H54 (cell line): ENCODE measurements around the gene ZFYVE9.

ENCODE experiments used
- DNase-seq: peaks from one replicate; pipeline ENCODE4 v3.0.0; 2011; ENCODE audit warnings: low spot score, mixed read lengths; ENCODE audit not compliant: insufficient read length
- FAIRE-seq: peaks from 3 replicates; lab custom pipeline; 2011; peaks lifted over from hg19 to GRCh38; lab: Jason Lieb, UNC
- POLR2A ChIP-seq: IDR thresholded peaks from 2 replicates; pipeline ENCODE4 v1.6.1; 2011; ENCODE audit warnings: low read depth, mild to moderate bottlenecking, low read length

ZFYVE9 gene

DNA sequence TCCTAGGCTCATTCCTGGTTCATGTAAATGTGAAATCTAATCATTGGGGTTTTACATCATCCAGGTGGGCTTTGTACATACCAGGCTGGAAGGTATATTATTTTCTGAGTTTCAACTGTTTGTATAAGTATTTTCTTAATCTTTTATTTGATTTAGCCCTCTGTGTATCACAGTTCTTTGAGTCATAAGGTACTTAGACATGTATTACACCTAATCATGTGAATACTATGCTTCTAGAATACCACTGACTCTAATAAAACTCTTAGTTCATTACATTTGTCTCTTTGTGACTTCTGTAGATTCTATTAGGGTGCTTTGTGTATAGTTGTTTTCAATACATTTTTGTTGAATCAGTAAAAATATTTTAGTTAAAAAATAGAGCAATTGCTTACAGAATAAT, 92.8 kb downstream of the ZFYVE9 start:
- TF ChIP-seq POLR2A, result no peak
- DNase-seq (no peak), FAIRE-seq (no peak)

DNA sequence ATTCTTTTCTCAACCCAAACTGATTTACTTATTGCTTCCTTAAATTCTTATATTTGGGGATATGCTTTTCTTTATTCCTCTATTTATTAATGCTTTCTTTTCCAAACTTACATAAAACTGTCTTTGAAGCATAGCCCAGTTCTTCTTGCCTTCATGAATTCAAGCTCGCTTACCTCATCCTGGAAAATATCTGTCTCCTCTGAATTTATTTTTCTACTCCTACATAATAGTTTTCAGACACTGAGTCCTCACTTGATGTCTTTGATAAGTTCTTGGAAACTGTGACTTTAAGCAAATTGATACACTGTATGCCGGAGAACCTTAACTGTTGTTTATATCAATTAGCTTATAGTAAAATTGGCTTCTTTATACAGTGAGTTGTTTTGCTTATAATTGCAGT, 93.8 kb downstream of the ZFYVE9 start:
- FAIRE-seq, result no peak
- DNase-seq, result no peak
- no peak for TF ChIP-seq POLR2A

DNA sequence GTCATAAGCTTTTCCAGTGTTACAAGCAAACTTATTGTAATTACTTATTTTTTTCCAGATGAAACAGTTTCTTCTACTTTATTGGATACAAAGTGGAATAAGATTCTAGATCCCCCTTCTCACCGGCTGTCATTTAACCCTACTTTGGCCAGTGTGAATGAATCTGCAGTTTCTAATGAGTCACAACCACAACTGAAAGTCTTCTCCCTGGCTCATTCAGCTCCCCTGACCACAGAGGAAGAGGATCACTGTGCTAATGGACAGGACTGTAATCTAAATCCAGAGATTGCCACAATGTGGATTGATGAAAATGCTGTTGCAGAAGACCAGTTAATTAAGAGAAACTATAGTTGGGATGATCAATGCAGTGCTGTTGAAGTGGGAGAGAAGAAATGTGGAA, 95.5 kb downstream of the ZFYVE9 start:
- peak; percentile 20 for DNase-seq
- FAIRE-seq, result peak; percentile 95
- no peak for TF ChIP-seq POLR2A

DNA sequence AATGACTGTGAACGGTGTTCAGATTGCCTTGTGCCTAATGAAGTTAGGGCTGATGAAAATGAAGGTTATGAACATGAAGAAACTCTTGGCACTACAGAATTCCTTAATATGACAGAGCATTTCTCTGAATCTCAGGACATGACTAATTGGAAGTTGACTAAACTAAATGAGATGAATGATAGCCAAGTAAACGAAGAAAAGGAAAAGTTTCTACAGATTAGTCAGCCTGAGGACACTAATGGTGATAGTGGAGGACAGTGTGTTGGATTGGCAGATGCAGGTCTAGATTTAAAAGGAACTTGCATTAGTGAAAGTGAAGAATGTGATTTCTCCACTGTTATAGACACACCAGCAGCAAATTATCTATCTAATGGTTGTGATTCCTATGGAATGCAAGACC, 96.6 kb downstream of the ZFYVE9 start:
- DNase-seq (no peak), FAIRE-seq (peak; percentile 91)
- TF ChIP-seq POLR2A, result no peak

DNA sequence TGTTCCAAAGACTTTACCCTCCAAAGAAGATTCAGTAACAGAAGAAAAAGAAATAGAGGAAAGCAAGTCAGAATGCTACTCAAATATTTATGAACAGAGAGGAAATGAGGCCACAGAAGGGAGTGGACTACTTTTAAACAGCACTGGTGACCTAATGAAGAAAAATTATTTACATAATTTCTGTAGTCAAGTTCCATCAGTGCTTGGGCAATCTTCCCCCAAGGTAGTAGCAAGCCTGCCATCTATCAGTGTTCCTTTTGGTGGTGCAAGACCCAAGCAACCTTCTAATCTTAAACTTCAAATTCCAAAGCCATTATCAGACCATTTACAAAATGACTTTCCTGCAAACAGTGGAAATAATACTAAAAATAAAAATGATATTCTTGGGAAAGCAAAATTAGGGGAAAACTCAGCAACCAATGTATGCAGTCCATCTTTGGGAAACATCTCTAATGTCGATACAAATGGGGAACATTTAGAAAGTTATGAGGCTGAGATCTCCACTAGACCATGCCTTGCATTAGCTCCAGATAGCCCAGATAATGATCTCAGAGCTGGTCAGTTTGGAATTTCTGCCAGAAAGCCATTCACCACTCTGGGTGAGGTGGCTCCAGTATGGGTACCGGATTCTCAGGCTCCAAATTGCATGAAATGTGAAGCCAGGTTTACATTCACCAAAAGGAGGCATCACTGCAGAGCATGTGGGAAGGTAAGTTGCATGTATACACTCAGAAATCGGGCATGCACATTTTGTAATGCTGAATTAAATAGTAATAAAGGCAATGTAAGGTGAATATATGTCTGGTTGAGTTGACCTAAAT, 97.2 kb downstream of the ZFYVE9 start:
- no peak for TF ChIP-seq POLR2A
- no peak for DNase-seq

DNA sequence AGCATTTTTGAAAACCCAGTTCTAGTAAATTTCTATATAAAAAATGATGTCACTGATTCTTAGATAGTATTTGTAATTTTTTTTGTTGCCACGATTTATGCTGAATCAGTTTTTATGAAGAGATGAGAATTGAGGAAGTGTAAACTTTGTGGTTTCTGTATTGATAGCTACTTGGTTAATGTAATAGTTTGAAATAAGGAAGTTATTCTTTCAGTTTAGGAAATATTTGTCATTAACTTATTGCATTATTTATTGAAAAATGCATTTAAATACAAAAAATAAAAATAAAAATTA, 97.8 kb downstream of the ZFYVE9 start:
- FAIRE-seq (no peak), DNase-seq (no peak)
- no peak for TF ChIP-seq POLR2A

More for the DNA sequence above, 97.2 kb downstream of the ZFYVE9 start:
- FAIRE-seq, result peak; percentile 65

DNA sequence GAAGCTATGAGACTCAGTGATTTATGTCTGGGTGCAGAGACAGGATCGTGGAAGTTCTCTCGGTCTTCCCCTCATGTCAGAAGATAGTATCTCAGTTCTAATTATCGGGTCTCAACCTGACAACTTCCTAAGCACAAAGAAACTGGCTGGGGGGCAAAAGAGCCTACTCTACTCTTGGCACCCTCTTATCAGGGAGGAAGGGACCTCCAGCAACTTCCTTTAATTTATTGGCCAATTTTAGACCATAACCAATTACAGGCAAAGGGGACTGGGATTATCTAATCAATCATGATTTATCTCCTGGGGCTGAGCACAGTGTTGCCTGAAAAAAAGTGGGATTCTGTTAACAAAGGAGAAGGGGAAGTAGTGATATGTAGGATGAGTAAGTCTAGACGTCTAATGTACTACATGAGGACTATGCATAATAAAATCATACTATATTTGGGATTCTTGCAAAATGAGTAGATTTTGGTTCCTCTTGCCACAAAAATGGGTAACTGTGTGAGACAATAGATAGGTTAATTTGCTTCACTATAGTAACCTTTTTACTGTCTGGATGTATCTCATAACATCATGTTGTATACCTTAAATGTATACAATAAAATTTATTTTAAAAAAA, 98.8 kb downstream of the ZFYVE9 start:
- no peak for TF ChIP-seq POLR2A
- DNase-seq (no peak), FAIRE-seq (peak; percentile 6)

DNA sequence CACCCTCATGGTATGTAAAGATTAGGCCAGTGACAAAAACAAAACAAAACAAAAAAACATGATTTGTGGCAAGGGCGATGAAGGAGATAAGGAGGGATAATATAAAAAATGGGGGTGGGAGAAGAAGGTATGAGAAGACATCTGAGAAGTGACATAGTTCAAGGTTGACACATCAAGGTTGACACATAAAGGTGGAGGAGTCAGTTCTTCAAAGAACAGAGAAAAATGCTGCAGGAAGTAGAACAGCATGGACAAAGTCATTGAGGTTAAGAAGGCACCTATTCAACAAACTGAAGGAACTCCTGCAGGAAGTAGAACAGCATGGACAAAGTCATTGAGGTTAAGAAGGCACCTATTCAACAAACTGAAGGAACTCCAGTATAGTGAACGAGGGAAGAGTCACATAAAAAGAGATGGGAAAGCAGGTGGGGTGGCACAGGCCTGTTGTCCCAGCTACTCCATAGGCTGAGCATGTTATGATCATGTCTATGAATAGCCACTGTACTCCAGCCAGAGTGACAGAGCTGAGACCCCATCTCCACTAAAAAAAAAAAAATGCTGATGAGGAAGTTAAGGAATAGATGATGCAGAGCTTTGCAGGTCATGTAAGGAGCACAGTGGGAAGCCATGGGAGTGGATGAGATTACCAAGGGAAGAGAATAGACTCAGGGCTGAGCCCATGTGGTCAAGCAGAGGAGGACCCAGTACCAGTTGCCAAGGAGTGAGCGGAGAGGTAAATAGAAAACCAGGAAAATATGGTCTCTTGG, 101.5 kb downstream of the ZFYVE9 start:
- DNase-seq (no peak), FAIRE-seq (peak; percentile 60)
- TF ChIP-seq POLR2A, result no peak

DNA sequence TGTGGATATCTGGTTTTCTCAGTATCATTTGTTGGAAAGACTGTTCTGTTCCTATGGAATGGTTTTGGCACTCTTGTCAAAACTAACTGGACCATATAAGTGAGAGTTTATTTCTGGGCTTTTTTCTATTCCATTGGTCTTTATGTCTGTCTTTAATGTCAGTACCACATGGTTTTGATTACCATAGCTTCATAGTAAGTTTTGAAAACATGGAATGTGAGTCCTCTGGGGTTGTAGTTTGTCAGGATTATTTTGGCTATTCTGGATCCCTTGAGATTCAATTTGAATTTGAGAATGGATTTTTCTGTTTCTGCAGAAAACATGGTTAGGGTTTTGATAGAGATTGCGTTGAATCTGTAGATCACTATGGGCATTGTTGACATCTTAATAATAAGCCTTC, 107.9 kb downstream of the ZFYVE9 start:
- FAIRE-seq, result no peak
- no peak for TF ChIP-seq POLR2A
- no peak for DNase-seq

DNA sequence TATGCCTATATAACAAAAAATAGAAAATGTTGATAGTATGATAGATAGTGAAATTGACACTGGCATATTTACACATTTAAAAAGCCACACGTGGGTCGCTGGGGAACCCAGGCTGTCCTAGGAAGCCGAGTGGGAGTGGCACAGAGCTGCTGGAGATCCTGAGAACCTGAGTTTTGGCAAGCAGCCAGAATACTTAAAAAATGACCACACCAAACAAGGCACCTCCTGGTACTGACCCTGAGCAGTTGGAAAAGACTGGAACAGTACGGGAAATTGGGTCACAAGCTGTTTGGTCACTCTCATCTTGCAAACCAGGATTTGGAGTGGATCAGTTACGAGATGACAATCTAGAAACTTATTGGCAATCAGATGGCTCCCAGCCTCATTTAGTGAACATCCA, 111.5 kb downstream of the ZFYVE9 start:
- DNase-seq (no peak), FAIRE-seq (peak; percentile 61)
- TF ChIP-seq POLR2A, result no peak

DNA sequence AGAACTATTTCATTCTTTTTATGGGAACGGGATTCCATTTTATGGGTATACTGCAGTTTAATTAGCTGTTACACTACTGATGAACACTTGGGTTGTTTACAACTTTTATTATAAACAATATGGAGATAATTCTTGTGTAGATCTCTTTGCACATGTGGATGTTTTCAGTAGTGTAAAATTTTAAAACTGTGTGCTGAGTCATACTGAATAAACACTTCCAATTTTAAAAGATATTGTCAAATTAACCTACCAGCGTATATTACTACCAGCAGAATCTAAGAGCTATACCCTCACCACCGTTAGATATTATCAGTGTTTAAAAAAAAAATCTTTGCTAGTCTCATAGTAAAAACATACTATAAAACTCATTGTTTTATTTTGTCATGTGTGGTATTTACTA, 118.0 kb downstream of the ZFYVE9 start:
- DNase-seq, result no peak
- no peak for FAIRE-seq
- TF ChIP-seq POLR2A, result no peak

DNA sequence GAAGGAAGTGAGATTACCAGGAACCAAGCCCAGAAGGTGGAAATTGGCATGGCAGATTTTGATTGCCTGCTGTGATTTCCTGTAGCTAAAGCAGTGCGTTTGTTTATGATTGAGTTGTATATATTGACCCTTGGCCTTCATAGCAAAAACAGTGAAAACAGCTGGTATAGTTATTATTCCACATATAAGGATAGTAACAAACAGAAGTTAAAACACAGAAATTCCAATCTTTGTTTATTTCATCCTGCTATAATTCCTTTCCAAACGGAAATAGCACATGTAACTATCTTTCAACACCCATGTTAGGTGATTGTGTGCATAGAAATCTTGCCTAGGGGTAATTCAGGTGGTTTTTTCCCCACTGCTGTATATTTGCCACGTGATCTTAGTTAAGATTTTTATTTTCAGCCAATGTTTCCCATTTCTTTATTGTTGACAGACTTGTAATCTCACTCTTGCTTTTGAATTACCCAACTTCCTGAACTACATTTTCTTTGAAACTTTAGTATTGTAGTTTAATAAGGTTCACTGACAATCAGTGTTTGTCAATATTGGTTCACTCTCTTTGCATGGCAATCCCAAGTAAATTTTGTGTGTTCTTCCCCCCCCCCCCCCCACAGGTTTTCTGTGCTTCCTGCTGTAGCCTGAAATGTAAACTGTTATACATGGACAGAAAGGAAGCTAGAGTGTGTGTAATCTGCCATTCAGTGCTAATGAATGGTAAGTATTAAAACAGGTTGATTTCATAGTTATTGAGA, 121.4 kb downstream of the ZFYVE9 start:
- no peak for DNase-seq
- TF ChIP-seq POLR2A, result no peak
- no peak for FAIRE-seq

DNA sequence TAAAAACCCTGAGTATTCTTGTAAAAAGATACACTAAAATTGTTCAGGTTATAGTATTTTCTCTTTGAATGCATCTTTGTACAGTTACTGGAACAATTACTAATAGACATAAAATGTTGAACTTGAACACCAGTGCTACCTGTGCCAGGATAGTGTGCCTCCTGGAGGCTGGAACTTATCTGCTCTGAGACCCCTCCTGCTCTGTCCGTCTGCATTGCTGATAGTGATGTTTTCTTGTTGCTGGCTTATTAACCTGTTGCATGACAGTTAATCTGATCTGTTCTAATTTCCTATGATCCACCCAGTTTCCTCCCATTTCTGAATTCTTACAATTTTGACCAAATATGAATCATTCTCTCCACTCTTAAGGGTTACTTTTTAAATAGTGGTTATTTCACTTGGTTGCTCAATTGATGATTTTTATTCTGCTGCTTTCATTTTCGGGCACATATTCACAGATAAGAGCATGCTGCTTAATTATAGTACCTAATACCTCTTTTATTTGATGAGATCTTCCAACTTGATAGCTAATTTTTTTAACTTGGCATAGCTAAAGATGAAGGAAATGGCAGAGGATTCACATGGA, 122.7 kb downstream of the ZFYVE9 start:
- FAIRE-seq (no peak), DNase-seq (no peak)
- no peak for TF ChIP-seq POLR2A
